GM11168 (cell line): Measurements from ENCODE around the gene MAP6.
"Not testable (repeated sequence)": the region's sequence is repeated elsewhere in the genome, so short reads cannot be mapped to it uniquely, and the experiment has no call there.

ENCODE experiments used
- in situ Hi-C: fragments of 300-500 bp; cut with MboI; formaldehyde crosslinking; loops from one replicate; pipeline ENCODE4 v1.12.0; 2022; ENCODE audit warnings: low sequenced_read_pairs; ENCODE audit not compliant: unreplicated experiment

MAP6 gene

GRCh38 chr11:75596914-75597313 lies 71.9 kb downstream of the MAP6 start:
- in situ Hi-C loops, result no loop called here

GRCh38 chr11:75595429-75595828 lies 73.4 kb downstream of the MAP6 start:
- in situ Hi-C loops, result no loop called here

GRCh38 chr11:75594211-75594610 lies 74.6 kb downstream of the MAP6 start:
- in situ Hi-C loops, result no loop called here

- in situ Hi-C loops, result no loop called here
These were observed 75.4 kb downstream of the MAP6 start for GRCh38 chr11:75593286-75593915.

- in situ Hi-C loops, result no loop called here
These were observed 76.1 kb downstream of the MAP6 start for GRCh38 chr11:75592715-75593114.

- in situ Hi-C loops, result no loop called here
These were observed 76.9 kb downstream of the MAP6 start for GRCh38 chr11:75591966-75592365.

- in situ Hi-C loops, result no loop called here
These were observed 77.5 kb downstream of the MAP6 start for GRCh38 chr11:75591371-75591770.

- in situ Hi-C loops, result no loop called here
These were observed 78.9 kb downstream of the MAP6 start for GRCh38 chr11:75589933-75590332.

GRCh38 chr11:75589051-75589450 lies 79.8 kb downstream of the MAP6 start:
- in situ Hi-C loops, result no loop called here

GRCh38 chr11:75588051-75588481 lies 80.8 kb downstream of the MAP6 start:
- in situ Hi-C loops, result no loop called here

GRCh38 chr11:75586395-75586794 lies 82.4 kb downstream of the MAP6 start:
- in situ Hi-C loops, result no loop called here

- in situ Hi-C loops, result no loop called here
These were observed 83.6 kb downstream of the MAP6 start for GRCh38 chr11:75585293-75585670.

- in situ Hi-C loops, result not testable (repeated sequence)
These were observed 84.1 kb downstream of the MAP6 start for GRCh38 chr11:75584659-75585292.

- in situ Hi-C loops, result no loop called here
These were observed 84.8 kb downstream of the MAP6 start for GRCh38 chr11:75583718-75584658.

- in situ Hi-C loops, result no loop called here
These were observed 85.7 kb downstream of the MAP6 start for GRCh38 chr11:75582895-75583717.

- in situ Hi-C loops, result no loop called here
These were observed 86.3 kb downstream of the MAP6 start for GRCh38 chr11:75582506-75582894.

GRCh38 chr11:75579841-75580240 lies 89.0 kb downstream of the MAP6 start:
- in situ Hi-C loops, result no loop called here

- in situ Hi-C loops, result no loop called here
These were observed 89.9 kb downstream of the MAP6 start for GRCh38 chr11:75578977-75579376.

GRCh38 chr11:75577207-75577606 lies 91.6 kb downstream of the MAP6 start:
- in situ Hi-C loops, result no loop called here

- in situ Hi-C loops, result no loop called here
These were observed 92.3 kb downstream of the MAP6 start for GRCh38 chr11:75576499-75576918.
